KOPT-K1 (cell line): Measurements from ENCODE around the gene ARFIP1.
"Not testable (repeated sequence)": the region's sequence is repeated elsewhere in the genome, so short reads cannot be mapped to it uniquely, and the experiment has no call there.

Source experiments
- H3K27ac ChIP-seq: fragments of 200-600 bp; sonication (generic); 2 replicates; pipeline ENCODE4 v1.5.1; 2016; ENCODE audit warnings: antibody characterized with exemption, mild to moderate bottlenecking, low read depth, low read length; ENCODE audit not compliant: poor library complexity, severe bottlenecking
- H3K36me3 ChIP-seq: fragments of 200-600 bp; sonication (generic); 2 replicates; pipeline ENCODE4 v1.5.1; 2017; ENCODE audit warnings: antibody characterized with exemption, mild to moderate bottlenecking, low read length, moderate library complexity; ENCODE audit not compliant: insufficient read depth
- H3K9me3 ChIP-seq: fragments of 200-600 bp; sonication (generic); 2 replicates; pipeline ENCODE4 v1.5.1; 2017; ENCODE audit warnings: antibody characterized with exemption, low read length, mild to moderate bottlenecking; ENCODE audit not compliant: insufficient read depth, poor library complexity, severe bottlenecking

ARFIP1 gene

GRCh38 chr4:152848508-152848907 lies 68.8 kb downstream of the ARFIP1 start:
- no peak overlapping the region for H3K27ac ChIP-seq
- H3K36me3 ChIP-seq: no peaks in the 10 kb centered on the region
- peaks cover 10% of the 10 kb centered on the region for H3K9me3 ChIP-seq

DNA sequence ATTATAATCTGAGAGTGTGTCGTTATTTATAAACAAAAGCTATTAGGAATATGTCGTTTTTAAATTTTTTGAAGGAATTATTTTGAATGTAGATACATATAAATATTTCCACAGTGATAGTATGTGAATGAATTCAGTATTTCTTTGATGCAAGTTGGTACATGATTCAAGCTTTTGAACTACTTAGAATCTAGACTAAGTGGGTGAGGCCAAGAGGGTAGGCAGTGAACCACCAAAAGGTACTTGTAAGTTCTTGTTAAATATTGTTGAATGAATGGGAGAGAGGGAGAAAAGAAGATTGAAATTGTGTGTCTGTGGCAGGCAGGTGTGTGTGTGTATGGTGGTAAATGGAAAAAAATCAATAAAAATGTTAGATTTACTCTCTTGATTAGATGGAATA lies 69.6 kb downstream of the ARFIP1 start:
- Histone ChIP-seq H3K36me3 (no peaks in the 10 kb centered on the region), H3K27ac (no peak overlapping the region), H3K9me3 (peaks cover 19% of the 10 kb centered on the region)

DNA sequence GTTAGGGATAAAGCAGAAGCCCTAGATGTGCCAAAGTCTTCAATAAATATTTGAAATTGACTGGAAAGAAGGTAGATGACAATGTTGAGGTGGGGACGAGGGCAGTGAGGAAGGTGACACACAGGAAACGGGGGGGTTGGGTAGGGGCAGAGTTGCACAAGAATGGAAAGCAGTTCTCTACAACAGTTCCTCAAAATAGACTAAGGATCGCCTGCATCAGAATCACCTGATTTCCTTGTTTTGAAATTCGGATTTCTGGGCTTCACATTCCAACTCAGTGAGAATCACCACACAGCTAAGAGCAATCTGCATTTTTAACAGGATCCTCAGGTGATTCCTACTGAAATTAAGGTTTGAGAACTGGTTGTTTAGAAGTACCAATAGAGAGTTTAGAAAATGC lies 70.6 kb downstream of the ARFIP1 start:
- H3K36me3 ChIP-seq: no peaks in the 10 kb centered on the region
- no peak overlapping the region for H3K27ac ChIP-seq
- H3K9me3 ChIP-seq: peaks cover 25% of the 10 kb centered on the region

DNA sequence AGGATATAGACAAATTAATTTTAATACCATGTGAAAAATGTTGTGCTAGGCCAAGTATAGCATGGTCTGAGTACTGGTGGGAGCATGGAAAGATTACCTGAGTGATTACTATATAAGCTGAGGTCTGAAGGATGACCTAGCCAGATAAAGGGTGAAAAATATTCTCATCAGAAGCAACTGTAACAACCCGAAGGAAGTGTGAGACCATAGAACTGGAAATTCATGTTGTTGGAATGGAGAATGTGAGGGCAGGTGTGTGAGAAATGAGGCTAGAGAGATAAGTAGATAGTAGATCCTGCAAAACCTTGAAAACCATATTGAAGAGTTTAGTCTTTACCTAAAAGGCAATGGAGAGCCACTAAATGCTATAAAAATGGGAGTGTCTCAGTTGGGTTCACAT lies 71.5 kb downstream of the ARFIP1 start:
- no peaks in the 10 kb centered on the region for H3K36me3 ChIP-seq
- H3K27ac ChIP-seq: no peak overlapping the region
- peaks cover 25% of the 10 kb centered on the region for H3K9me3 ChIP-seq

- Histone ChIP-seq H3K36me3 (no peaks in the 10 kb centered on the region), H3K9me3 (peaks cover 25% of the 10 kb centered on the region), H3K27ac (no peak overlapping the region)
These were observed 73.5 kb downstream of the ARFIP1 start for GRCh38 chr4:152853293-152853692.

- H3K9me3 ChIP-seq: peaks cover 25% of the 10 kb centered on the region
- H3K36me3 ChIP-seq, H3K27ac ChIP-seq: not testable (repeated sequence)
These were observed 74.3 kb downstream of the ARFIP1 start for GRCh38 chr4:152854016-152854415.

DNA sequence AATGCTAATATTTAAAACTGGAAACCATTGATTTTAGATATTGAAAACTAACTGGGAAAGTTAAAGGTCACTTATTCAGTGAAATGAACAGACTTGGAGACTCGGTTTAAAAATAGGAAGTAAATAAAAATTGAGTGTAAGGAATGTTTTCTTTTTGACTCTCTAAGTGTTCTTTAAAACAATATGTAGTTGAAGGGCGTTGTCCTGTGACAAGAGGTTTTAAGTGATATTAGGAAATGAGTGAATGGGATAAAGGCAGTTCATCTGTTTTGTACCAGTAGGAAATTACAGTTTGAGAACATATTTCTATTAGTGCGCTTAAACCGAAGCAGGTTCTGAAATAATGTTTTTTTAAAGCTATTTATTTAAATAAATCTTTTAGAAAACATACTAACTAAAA lies 77.2 kb downstream of the ARFIP1 start:
- Histone ChIP-seq H3K27ac (no peak overlapping the region), H3K9me3 (peaks cover 25% of the 10 kb centered on the region), H3K36me3 (no peaks in the 10 kb centered on the region)

DNA sequence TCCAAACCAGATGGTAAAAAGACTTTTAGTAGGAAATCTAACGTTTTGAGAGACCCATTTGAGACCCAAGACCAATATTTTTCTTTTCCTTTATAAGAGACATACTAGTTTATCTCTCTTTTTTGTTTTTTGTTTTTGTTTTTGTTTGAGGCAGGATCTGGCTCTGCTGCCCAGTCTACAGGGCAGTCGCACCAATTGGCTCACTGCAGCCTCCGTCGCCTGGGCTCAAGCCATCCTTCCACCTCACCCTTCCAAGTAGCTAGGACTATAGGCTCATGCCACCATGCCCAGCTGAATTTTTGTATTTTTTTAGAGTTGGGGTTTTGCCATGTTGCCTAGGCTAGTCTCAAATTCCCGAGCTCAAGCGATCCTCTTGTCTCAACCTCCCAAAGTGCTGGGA lies 79.2 kb downstream of the ARFIP1 start:
- peaks cover 10% of the 10 kb centered on the region for H3K9me3 ChIP-seq
- no peak overlapping the region for H3K27ac ChIP-seq
- H3K36me3 ChIP-seq: no peaks in the 10 kb centered on the region

DNA sequence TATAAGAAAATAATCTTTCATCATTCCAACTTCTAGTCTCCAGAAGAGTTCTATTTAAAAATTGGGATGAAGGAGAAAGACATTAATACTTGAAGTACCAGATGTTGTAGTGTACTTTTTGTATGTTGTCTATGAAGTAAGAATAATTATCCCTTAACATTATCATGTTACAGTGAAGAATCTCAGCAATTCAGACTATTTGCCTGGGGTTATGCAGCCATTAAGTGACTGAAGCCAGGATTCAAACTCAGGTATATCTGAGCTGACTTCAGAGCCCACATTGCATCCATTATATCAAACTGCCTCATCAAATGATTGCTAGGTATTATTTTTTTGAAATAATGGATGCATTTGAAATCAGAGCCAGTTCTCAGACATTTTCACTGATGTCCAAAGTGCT lies 80.3 kb downstream of the ARFIP1 start:
- Histone ChIP-seq H3K36me3 (peaks cover 3% of the 10 kb centered on the region; the same call in 1 of the 2 replicates), H3K9me3 (no peaks in the 10 kb centered on the region), H3K27ac (no peak overlapping the region)

DNA sequence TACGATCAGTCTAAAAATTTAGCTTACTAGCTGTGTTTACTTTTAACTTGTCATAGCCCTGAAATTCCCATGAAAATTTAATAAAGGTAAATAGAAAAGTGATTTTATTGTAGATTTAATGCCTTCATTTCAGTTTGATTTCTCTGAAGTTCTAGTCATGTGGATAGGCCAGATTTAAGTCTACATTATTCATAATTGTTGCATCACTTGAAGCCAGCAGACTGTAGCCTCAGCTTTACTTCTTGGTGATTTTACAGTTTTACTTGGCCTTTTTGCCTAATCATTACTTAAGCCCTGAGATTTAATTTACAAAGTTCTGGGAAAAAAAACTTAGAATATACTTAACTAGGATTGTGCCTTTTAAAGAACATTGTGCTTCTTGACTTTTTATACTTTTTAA lies 82.9 kb downstream of the ARFIP1 start:
- peaks cover 7% of the 10 kb centered on the region; the same call in 1 of the 2 replicates for H3K36me3 ChIP-seq

DNA sequence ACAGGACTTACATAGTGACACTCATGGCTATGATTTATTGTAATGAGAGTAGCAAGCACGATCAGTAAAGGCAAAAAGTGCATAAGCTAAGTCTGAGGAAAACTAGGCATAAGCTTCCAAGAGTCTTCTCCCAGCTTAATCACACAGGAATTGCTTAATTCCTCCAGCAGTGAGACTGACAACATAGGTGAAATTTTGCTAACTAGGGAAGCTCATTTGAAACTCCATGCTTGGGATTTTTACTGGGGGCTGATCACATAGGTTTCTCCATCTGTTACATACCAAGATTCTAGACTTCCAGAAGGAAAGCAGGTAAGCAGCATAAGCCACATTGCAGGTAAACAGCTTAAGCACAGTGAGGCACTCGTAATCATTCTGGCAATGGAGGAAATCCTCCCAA lies 84.6 kb downstream of the ARFIP1 start:
- no peaks in the 10 kb centered on the region for H3K9me3 ChIP-seq
- H3K36me3 ChIP-seq: peaks cover 7% of the 10 kb centered on the region; the same call in 1 of the 2 replicates
- H3K27ac ChIP-seq: no peak overlapping the region

More for the DNA sequence above, 82.9 kb downstream of the ARFIP1 start:
- Histone ChIP-seq H3K27ac (no peak overlapping the region), H3K9me3 (no peaks in the 10 kb centered on the region)

DNA sequence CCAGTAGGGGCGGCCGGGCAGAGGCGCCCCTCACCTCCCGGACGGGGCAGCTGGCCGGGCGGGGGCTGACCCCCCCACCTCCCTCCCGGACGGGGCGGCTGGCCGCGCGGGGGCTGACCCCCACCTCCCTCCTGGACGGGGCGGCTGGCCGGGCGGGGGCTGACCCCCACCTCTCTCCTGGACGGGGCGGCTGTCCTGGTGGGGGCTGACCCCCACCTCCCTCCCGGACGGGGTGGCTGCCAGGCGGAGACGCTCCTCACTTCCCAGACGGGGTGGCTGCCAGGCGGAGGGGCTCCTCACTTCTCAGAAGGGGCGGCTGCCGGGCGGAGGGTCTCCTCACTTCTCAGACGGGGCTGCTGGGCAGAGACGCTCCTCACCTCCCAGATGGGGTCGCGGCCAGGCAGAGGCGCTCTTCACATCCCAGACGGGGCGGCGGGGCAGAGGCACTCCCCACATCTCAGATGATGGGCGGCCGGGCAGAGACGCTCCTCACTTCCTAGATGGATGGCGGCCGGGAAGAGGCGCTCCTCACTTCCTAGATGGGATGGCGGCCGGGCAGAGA lies 86.8 kb downstream of the ARFIP1 start:
- not testable (repeated sequence) for H3K36me3 ChIP-seq, H3K27ac ChIP-seq, H3K9me3 ChIP-seq

GRCh38 chr4:152870606-152871005 lies 90.9 kb downstream of the ARFIP1 start:
- H3K27ac ChIP-seq: no peak overlapping the region
- no peaks in the 10 kb centered on the region for H3K9me3 ChIP-seq
- H3K36me3 ChIP-seq: peaks cover 13% of the 10 kb centered on the region

DNA sequence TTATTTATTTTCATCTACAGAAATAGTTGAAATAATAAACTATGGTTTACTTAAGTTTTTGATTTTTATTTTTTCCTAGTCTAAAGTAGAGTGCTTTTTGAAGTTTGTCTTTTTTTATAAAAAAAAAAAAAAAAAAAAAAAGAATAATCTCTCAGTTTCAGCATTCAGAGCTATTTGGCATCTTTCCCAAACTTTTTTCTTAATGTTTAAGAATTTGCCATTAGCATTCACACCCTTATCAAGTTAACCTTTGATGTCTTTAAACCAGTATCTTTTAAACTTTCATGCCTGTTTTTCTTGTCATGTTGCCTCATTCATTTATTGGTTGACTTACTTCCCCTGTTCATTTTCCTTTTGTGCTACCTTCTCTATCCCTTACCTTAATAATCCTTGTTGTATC lies 95.5 kb downstream of the ARFIP1 start:
- Histone ChIP-seq H3K36me3 (peaks cover 31% of the 10 kb centered on the region), H3K27ac (no peak overlapping the region), H3K9me3 (peaks cover 22% of the 10 kb centered on the region)

- Histone ChIP-seq H3K27ac (no peak overlapping the region), H3K9me3 (peaks cover 22% of the 10 kb centered on the region), H3K36me3 (peaks cover 26% of the 10 kb centered on the region)
These were observed 98.1 kb downstream of the ARFIP1 start for GRCh38 chr4:152877868-152878267.

DNA sequence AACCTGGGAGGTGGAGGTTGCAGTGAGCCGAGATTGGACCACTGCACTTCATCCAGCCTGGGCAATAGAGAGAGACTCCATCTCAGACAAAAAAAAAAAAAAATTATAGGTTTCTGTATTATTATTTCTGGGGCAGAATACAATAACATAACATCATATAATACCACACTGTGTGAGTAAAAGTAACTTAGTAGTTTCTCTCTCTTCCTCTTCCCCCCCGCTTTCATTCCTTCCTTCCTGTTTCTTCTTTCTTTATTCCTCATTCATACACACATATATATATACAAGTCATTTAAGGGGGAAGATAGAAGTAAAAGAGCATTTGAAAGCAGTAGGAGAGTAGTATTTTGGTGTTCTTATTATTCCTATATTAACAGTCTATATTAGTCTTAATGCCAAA lies 100.5 kb downstream of the ARFIP1 start:
- H3K27ac ChIP-seq: no peak overlapping the region
- H3K9me3 ChIP-seq: peaks cover 22% of the 10 kb centered on the region
- H3K36me3 ChIP-seq: peaks cover 24% of the 10 kb centered on the region
